ENCODE data around the gene GAD2.
"Not testable (repeated sequence)": the region's sequence is repeated elsewhere in the genome, so short reads cannot be mapped to it uniquely, and the experiment has no call there.

Gene GAD2

GRCh38 chr10:26326851-26327250 lies 110.3 kb downstream of the GAD2 start:
- DNase-seq, result no peak

DNA sequence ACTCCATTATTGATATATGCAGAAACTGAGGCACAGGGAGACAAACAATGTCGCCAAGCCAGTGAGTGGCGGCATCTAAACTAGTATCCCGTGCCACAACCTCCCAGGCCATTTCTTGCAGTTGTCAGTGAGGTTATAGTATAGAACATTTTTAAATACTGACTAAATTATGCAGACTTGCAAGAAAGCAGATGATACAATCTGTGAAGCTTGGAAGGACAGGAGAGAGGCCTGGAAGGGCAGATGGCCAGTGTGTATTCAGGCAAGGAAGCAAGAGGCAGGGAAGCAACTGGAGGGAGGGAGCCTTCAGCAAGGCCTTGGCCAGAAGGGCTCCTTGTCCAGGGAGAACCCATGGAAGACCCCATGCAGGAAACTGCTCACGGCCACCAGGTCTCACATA lies 111.2 kb downstream of the GAD2 start:
- no peak for DNase-seq

GRCh38 chr10:26331371-26331770 lies 114.8 kb downstream of the GAD2 start:
- no peak for DNase-seq

- DNase-seq, result no peak
Observed at GRCh38 chr10:26334232-26334931, 117.8 kb downstream of the GAD2 start.

- DNase-seq, result peak; percentile 66
Observed at GRCh38 chr10:26334932-26335573, 118.5 kb downstream of the GAD2 start.

GRCh38 chr10:26335574-26336093 lies 119.1 kb downstream of the GAD2 start:
- no peak for DNase-seq

GRCh38 chr10:26336979-26337378 lies 120.4 kb downstream of the GAD2 start:
- no peak for DNase-seq

DNA sequence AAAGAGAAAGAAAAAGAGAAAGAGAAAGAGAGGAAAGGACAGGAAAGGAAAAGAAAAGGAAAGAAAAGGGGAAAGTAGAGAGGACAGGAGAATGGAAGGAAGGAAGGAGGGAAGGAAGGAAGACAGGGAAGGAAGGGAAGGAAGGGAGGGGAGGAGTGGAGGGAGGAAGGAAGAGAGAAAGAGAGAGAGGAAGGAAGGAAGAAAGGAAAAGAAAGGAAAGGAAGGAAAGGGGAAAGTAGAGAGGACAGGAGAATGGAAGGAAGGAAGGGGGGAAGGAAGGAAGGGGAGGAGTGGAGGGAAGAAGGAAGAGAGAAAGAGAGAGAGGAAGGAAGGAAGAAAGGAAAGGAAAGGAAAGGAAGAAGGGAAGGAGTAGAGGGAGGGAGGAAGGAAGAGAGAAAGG lies 125.1 kb downstream of the GAD2 start:
- no peak for DNase-seq

DNA sequence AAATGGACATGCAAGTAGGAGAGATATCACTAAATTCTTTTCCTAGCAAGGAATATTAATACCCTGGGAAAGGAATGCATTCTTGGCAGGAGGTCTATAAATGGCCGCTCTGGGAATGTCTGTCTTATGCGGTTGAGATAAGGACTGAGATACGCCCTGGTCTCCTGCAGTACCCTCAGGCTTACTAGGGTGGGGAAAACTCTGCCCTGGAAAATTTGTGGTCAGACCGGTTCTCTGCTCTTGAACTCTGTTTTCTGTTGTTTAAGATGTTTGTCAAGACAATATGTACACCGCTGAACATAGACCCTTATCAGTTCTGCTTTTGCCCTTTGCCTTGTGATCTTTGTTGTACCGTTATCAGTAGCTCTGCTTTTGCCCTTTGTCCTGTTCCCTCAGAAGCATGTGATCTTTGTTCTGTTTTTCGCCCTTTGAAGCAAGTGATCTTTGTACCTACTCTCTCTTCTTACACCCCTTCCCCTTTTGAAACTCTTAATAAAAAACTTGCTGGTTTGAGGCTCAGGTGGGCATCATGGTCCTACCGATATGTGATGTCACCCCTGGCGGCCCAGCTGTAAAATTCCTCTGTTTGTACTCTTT lies 132.3 kb downstream of the GAD2 start:
- not testable (repeated sequence) for DNase-seq
